HG03354 (cell line): ENCODE results near the gene GPBP1.
"Not testable (repeated sequence)": the region's sequence is repeated elsewhere in the genome, so short reads cannot be mapped to it uniquely, and the experiment has no call there.

Experiments used
- ATAC-seq: cut with Tn5 transposase; IDR thresholded peaks from one replicate; pipeline ENCODE4 v1.9.1; 2021; ENCODE audit warnings: mild to moderate bottlenecking; ENCODE audit not compliant: unreplicated experiment, poor library complexity, severe bottlenecking

The GPBP1 gene

GRCh38 chr5:57262541-57262940, 88.7 kb downstream of the GPBP1 start:
- no peak for ATAC-seq

GRCh38 chr5:57267805-57268204, 93.9 kb downstream of the GPBP1 start:
- no peak for ATAC-seq

- ATAC-seq = no peak
These were observed 102.5 kb downstream of the GPBP1 start for GRCh38 chr5:57276353-57276752.

- ATAC-seq = no peak
These were observed 103.2 kb downstream of the GPBP1 start for GRCh38 chr5:57277085-57277484.

- ATAC-seq = no peak
These were observed 107.0 kb downstream of the GPBP1 start for GRCh38 chr5:57280853-57281252.

- not testable (repeated sequence) for ATAC-seq
These were observed 111.2 kb downstream of the GPBP1 start for GRCh38 chr5:57285084-57285483.

- no peak for ATAC-seq
These were observed 118.0 kb downstream of the GPBP1 start for GRCh38 chr5:57291894-57292293.

- no peak for ATAC-seq
These were observed 118.5 kb downstream of the GPBP1 start for GRCh38 chr5:57292336-57292735.

GRCh38 chr5:57298295-57298984, 124.6 kb downstream of the GPBP1 start:
- ATAC-seq = peak; percentile 83

GRCh38 chr5:57298985-57299491, 125.2 kb downstream of the GPBP1 start:
- ATAC-seq = peak; percentile 60

- ATAC-seq = no peak
These were observed 126.1 kb downstream of the GPBP1 start for GRCh38 chr5:57299986-57300385.

- ATAC-seq = no peak
These were observed 128.3 kb downstream of the GPBP1 start for GRCh38 chr5:57302164-57302563.

- ATAC-seq = no peak
These were observed 128.8 kb downstream of the GPBP1 start for GRCh38 chr5:57302643-57303042.

- ATAC-seq = no peak
These were observed 130.1 kb downstream of the GPBP1 start for GRCh38 chr5:57303985-57304384.

GRCh38 chr5:57304931-57305330, 131.1 kb downstream of the GPBP1 start:
- ATAC-seq = no peak

- ATAC-seq = no peak
These were observed 132.5 kb downstream of the GPBP1 start for GRCh38 chr5:57306359-57306758.

GRCh38 chr5:57307516-57307915, 133.7 kb downstream of the GPBP1 start:
- no peak for ATAC-seq

GRCh38 chr5:57309022-57309421, 135.2 kb downstream of the GPBP1 start:
- not testable (repeated sequence) for ATAC-seq

- ATAC-seq = no peak
These were observed 137.4 kb downstream of the GPBP1 start for GRCh38 chr5:57311251-57311650.

GRCh38 chr5:57311921-57312735, 138.3 kb downstream of the GPBP1 start:
- no peak for ATAC-seq

- ATAC-seq = no peak
These were observed 139.9 kb downstream of the GPBP1 start for GRCh38 chr5:57313716-57314115.
